ENCODE measurements around the gene CD58.

DNA sequence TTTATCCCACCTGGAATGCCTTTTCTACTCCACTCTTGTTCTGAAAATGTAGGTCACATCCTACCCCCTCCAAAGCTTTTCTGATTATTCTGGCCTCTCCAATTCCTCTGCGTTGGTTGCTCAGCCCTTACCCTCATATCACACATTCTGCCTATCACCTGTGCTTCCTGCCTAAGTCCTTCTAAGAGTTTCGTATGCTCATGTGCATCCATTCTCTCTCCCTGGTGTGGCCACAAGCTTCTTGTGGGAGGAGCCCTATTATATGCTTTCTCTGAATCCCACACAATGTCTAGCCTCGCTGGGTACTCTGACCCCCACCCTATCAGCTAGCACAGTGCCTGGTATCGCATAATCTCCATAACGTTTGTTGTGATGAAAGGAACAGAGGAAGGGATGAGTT, 54.2 kb downstream of the CD58 start:
- TF ChIP-seq ZNF384 (IDR thresholded peaks at IDR 0.05) (no peak), ELF4 (IDR thresholded peaks at IDR 0.05) (no peak), SP1 (IDR thresholded peaks at IDR 0.05) (no peak)
- TF ChIP-seq, protein P1, sequence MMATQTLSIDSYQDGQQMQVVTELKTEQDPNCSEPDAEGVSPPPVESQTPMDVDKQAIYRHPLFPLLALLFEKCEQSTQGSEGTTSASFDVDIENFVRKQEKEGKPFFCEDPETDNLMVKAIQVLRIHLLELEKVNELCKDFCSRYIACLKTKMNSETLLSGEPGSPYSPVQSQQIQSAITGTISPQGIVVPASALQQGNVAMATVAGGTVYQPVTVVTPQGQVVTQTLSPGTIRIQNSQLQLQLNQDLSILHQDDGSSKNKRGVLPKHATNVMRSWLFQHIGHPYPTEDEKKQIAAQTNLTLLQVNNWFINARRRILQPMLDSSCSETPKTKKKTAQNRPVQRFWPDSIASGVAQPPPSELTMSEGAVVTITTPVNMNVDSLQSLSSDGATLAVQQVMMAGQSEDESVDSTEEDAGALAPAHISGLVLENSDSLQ (IDR thresholded peaks at IDR 0.05): no peak

All from HEK293T (cell line).